Sigmoid colon (tissue), 7 donors: Measurements from ENCODE around the gene LRRC45. TPM values are rescaled to one million over a fixed set of nuclear protein-coding genes. Genes with fewer than 3 reads are reported as not detected.

ENCODE experiments used
- DNase-seq: peaks from one replicate; pipeline ENCODE4 v3.0.0-alpha.2; 2019
- H3K27ac ChIP-seq, 4 donors: fragments of 200-600 bp; sonication (generic); one replicate each; pipeline ENCODE4 v1.5.1; 2016 to 2019; ENCODE audit warnings: mild to moderate bottlenecking in 1 of 4
- H3K27me3 ChIP-seq, 3 donors: fragments of 200-600 bp; sonication (generic); one replicate each; pipeline ENCODE4 v1.5.1; 2019; ENCODE audit warnings: mild to moderate bottlenecking in 1 of 3
- H3K36me3 ChIP-seq, 4 donors: fragments of 200-600 bp; sonication (generic); one replicate each; pipeline ENCODE4 v1.5.1; 2016 to 2019
- H3K4me1 ChIP-seq, 4 donors: fragments of 200-600 bp; sonication (generic); one replicate each; pipeline ENCODE4 v1.5.1; 2017 to 2019
- H3K4me3 ChIP-seq, 4 donors: fragments of 200-600 bp; sonication (generic); one replicate each; pipeline ENCODE4 v1.5.1; 2017 to 2019; ENCODE audit warnings: mild to moderate bottlenecking in 2 of 4, moderate library complexity in 1 of 4
- H3K9me3 ChIP-seq, 4 donors: fragments of 200-600 bp in 3 of 4; sonication (generic) in 3 of 4; one replicate each; pipeline versions ENCODE4 v1.5.1 to v1.6.1; 2013 to 2019
- CTCF ChIP-seq, 4 experiments: fragments of 450-650 bp in 3 of 4; fragments of 200-600 bp in 1 of 4; IDR thresholded peaks; one replicate each; pipeline ENCODE4 v1.5.1; 2016 to 2019; ENCODE audit warnings: antibody characterized with exemption in 4 of 4, mild to moderate bottlenecking in 3 of 4, moderate library complexity in 2 of 4
- EP300 ChIP-seq, 4 donors: sonication (generic); formaldehyde crosslinking; IDR thresholded peaks; one replicate each; pipeline ENCODE4 v1.6.1; 2017; ENCODE audit warnings: antibody characterized with exemption in 4 of 4
- POLR2A ChIP-seq, 2 donors: fragments of 450-650 bp; IDR thresholded peaks; one replicate each; pipeline ENCODE4 v1.6.1; 2016; ENCODE audit warnings: antibody characterized with exemption in 2 of 2, mild to moderate bottlenecking in 2 of 2, moderate library complexity in 2 of 2
- POLR2AphosphoS5 ChIP-seq, 4 donors: sonication (generic); formaldehyde crosslinking; IDR thresholded peaks; one replicate each; pipeline ENCODE4 v1.6.1; 2017; ENCODE audit warnings: antibody characterized with exemption in 4 of 4
- WGBS, 2 donors: extraction: QIAGEN DNeasy Blood & Tissue Kit; methylation state at CpG; one replicate each; pipeline ENCODE4 v1.1.7; 2013; 5-methylcytosine and 5-hydroxymethylcytosine counted together
- intact Hi-C: fragments of 100-400 bp; cut with DNase I; formaldehyde crosslinking; loops from one replicate; pipeline ENCODE4 v1.15.1; 2023
- polyA plus RNA-seq, 3 donors: library from polyadenylated mRNA; stranded (reverse); fragments of 200-250 nt; gene quantifications; one replicate each; pipeline ENCODE4 v1.2.3, GENCODE V29; 2013
- total RNA-seq, 4 donors: library from RNA; depleted of rRNA; stranded (reverse); fragments of >200 nt; gene quantifications; one replicate each; pipeline ENCODE4 v1.1.0, GENCODE V29; 2016
- donor health status: healthy with polysubstance abuse.
- donor health status: Bipolar disorder and iron deficiency.
- donor health status: healthy.

The LRRC45 gene
- total and polyA plus RNA-seq, 7 donors = 5.3 to 28.6 (median 6.7) TPM

GRCh38 chr17:82014971-82015310 lies 8.2 kb upstream of the LRRC45 start:
- Histone ChIP-seq H3K36me3 (peaks cover 0 to 18% (median 0%) of the 10 kb centered on the region in 4 donors), H3K27me3 (no peaks in the 10 kb centered on the region), H3K4me3 (no peak overlapping the region), H3K27ac (no peak overlapping the region), H3K9me3 (no peaks in the 10 kb centered on the region), H3K4me1 (peaks cover 3 to 30% (median 24%) of the 10 kb centered on the region in 4 donors)
- TF ChIP-seq EP300 (IDR thresholded peaks at IDR 0.05) (no peak), POLR2A (IDR thresholded peaks at IDR 0.05) (no peak), POLR2AphosphoS5 (IDR thresholded peaks at IDR 0.05) (no peak), CTCF (IDR thresholded peaks at IDR 0.05) (no peak)
- DNase-seq = no peak
- 86 to 87% methylated on average over 13 of the region's 13 CpGs for WGBS, 2 donors
- intact Hi-C loops = no loop called here

- no peak overlapping the region for H3K4me3 ChIP-seq
- intact Hi-C loops = no loop called here
- DNase-seq = no peak
- WGBS, 2 donors = 83 to 85% methylated on average over 24 of the region's 24 CpGs
- peaks cover 3 to 33% (median 26%) of the 10 kb centered on the region in 4 donors for H3K4me1 ChIP-seq
- no peaks in the 10 kb centered on the region for H3K9me3 ChIP-seq
- H3K27ac ChIP-seq = no peak overlapping the region
- TF ChIP-seq POLR2AphosphoS5 (IDR thresholded peaks at IDR 0.05) (no peak), CTCF (IDR thresholded peaks at IDR 0.05) (no peak), POLR2A (IDR thresholded peaks at IDR 0.05) (no peak), EP300 (IDR thresholded peaks at IDR 0.05) (no peak)
- H3K36me3 ChIP-seq = peaks cover 0 to 18% (median 0%) of the 10 kb centered on the region in 4 donors
- H3K27me3 ChIP-seq = no peaks in the 10 kb centered on the region
Observed at GRCh38 chr17:82015311-82015971, 7.7 kb upstream of the LRRC45 start.

GRCh38 chr17:82016061-82016874 lies 6.8 kb upstream of the LRRC45 start:
- intact Hi-C loops = no loop called here
- Histone ChIP-seq H3K9me3 (no peaks in the 10 kb centered on the region), H3K27me3 (no peaks in the 10 kb centered on the region), H3K4me3 (no peak overlapping the region), H3K36me3 (peaks cover 0 to 18% (median 0%) of the 10 kb centered on the region in 4 donors), H3K4me1 (peaks cover 3 to 39% (median 33%) of the 10 kb centered on the region in 4 donors), H3K27ac (no peak overlapping the region)
- DNase-seq = no peak
- WGBS, 2 donors = 87 to 88% methylated on average over 28 of the region's 28 CpGs
- TF ChIP-seq POLR2AphosphoS5 (IDR thresholded peaks at IDR 0.05) = no peak
- TF ChIP-seq CTCF (IDR thresholded peaks at IDR 0.05) = no peak
- TF ChIP-seq EP300 (IDR thresholded peaks at IDR 0.05) = no peak

- no peak overlapping the region for H3K27ac ChIP-seq
- no peaks in the 10 kb centered on the region for H3K27me3 ChIP-seq
- H3K36me3 ChIP-seq = peaks cover 0 to 18% (median 0%) of the 10 kb centered on the region in 4 donors
- TF ChIP-seq POLR2A (IDR thresholded peaks at IDR 0.05) (no peak), EP300 (IDR thresholded peaks at IDR 0.05) (no peak), POLR2AphosphoS5 (IDR thresholded peaks at IDR 0.05) (no peak), CTCF (IDR thresholded peaks at IDR 0.05) (no peak)
- 88 to 90% methylated on average over 24 of the region's 24 CpGs for WGBS, 2 donors
- intact Hi-C loops = no loop called here
- peaks cover 3 to 46% (median 39%) of the 10 kb centered on the region in 4 donors for H3K4me1 ChIP-seq
- no peak overlapping the region for H3K4me3 ChIP-seq
- no peaks in the 10 kb centered on the region for H3K9me3 ChIP-seq
- no peak for DNase-seq
Observed at GRCh38 chr17:82016875-82017459, 6.1 kb upstream of the LRRC45 start.
